Aorta (tissue), 5 donors: ENCODE data around the gene FAM53C. TPM values are rescaled to one million over a fixed set of nuclear protein-coding genes. Genes with fewer than 3 reads are reported as not detected.
"Not testable (repeated sequence)": the region's sequence is repeated elsewhere in the genome, so short reads cannot be mapped to it uniquely, and the experiment has no call there.

Experiments used
- ATAC-seq: fragments of 200-7000 bp; cut with Tn5 transposase; one replicate; pipeline ENCODE4 v1.9.1; 2022; ENCODE audit warnings: moderate library complexity; ENCODE audit not compliant: low FRiP score
- DNase-seq, 2 donors: peaks; one replicate each; pipeline ENCODE4 v3.0.0-alpha.2; 2020
- H3K27ac ChIP-seq, 2 donors: one replicate each; pipeline ENCODE4 v1.5.1; 2013; ENCODE audit warnings: low read length in 2 of 2, mild to moderate bottlenecking in 2 of 2, moderate library complexity in 2 of 2, control low read depth in 1 of 2, inconsistent platforms in 1 of 2, low read depth in 1 of 2
- H3K27me3 ChIP-seq, 2 donors: one replicate each; pipeline ENCODE4 v1.6.1; 2013; ENCODE audit warnings: control low read depth in 1 of 2, low read length in 1 of 2, mild to moderate bottlenecking in 1 of 2, moderate library complexity in 1 of 2; ENCODE audit not compliant: insufficient read depth in 2 of 2, control insufficient read depth in 1 of 2
- H3K36me3 ChIP-seq, 2 donors: one replicate each; pipeline ENCODE4 v1.6.1; 2013; ENCODE audit warnings: control low read depth in 1 of 2, low read length in 1 of 2, mild to moderate bottlenecking in 1 of 2; ENCODE audit not compliant: insufficient read depth in 2 of 2, control insufficient read depth in 1 of 2
- H3K4me1 ChIP-seq, 2 donors: one replicate each; pipeline ENCODE4 v1.6.1; 2013; ENCODE audit warnings: low read length in 2 of 2, control low read depth in 1 of 2, mild to moderate bottlenecking in 1 of 2, moderate library complexity in 1 of 2; ENCODE audit not compliant: insufficient read depth in 2 of 2, control insufficient read depth in 1 of 2
- H3K4me3 ChIP-seq, 2 donors: one replicate each; pipeline ENCODE4 v1.5.1; 2013; ENCODE audit warnings: low read length in 2 of 2, control low read depth in 1 of 2, mild to moderate bottlenecking in 1 of 2
- H3K9me3 ChIP-seq: one replicate; pipeline ENCODE4 v1.6.1; 2013; ENCODE audit warnings: mild to moderate bottlenecking, low read length; ENCODE audit not compliant: control insufficient read depth
- WGBS, 2 donors: extraction: QIAGEN DNeasy Blood & Tissue Kit; methylation state at CpG; one replicate each; pipeline ENCODE4 v1.1.7; 2013; 5-methylcytosine and 5-hydroxymethylcytosine counted together
- intact Hi-C, 2 donors: fragments of 100-400 bp; cut with DNase I; formaldehyde crosslinking; loops; one replicate each; pipeline versions ENCODE4 v1.14.2 to v1.15.0; 2022
- polyA plus RNA-seq, 2 donors: library from polyadenylated mRNA; stranded (reverse); fragments of 200-250 nt; gene quantifications; one replicate each; pipeline ENCODE4 v1.2.3, GENCODE V29; 2013
- total RNA-seq, 2 donors: library from RNA; stranded (reverse); fragmentation: NEBNext Ultra II Directional; extraction: Animal tissue kit (Norgen Biotek cat#: 25700); gene quantifications; one replicate each; pipeline ENCODE4 v1.2.1, GENCODE V29; 2021
- donor health status: healthy with polysubstance abuse.
- donor health status: Bipolar disorder and iron deficiency.
- donor health status: DM: no; HTN: no; CAD: no.
- donor health status: DM: no; HTN: no; CAD: no.
- donor health status: DM: yes; HTN: yes; CAD: no.

The FAM53C gene
- total and polyA plus RNA-seq, 4 donors = 9.9 to 26.7 (median 20.3) TPM

DNA sequence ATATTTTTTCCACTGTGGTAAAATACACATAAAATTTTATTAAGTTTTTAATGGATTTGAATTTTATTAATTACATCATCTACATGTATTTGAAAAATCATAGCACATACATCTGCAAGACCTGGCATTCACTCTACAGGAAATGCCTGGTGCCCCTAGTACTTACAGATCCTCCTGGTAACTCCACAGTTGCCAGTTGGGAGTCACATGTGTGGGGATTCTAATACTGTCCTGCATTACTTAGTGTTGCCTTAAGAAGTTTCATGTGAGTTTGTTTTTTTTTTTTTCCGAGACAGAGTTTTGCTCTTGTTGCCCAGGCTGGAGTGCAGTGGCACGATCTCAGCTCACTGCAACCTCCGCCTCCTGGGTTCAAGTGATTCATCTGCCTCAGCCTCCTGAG, 32.5 kb downstream of the FAM53C start:
- Histone ChIP-seq H3K27me3 (no peaks in the 10 kb centered on the region), H3K4me3 (no peak overlapping the region), H3K4me1 (peaks cover 0 to 2% of the 10 kb centered on the region in 2 donors), H3K27ac (no peak overlapping the region), H3K36me3 (peaks cover 0 to 2% of the 10 kb centered on the region in 2 donors), H3K9me3 (no peaks in the 10 kb centered on the region)
- WGBS, 2 donors = 34 to 41% methylated on average over 3 of the region's 3 CpGs
- intact Hi-C loops = no loop called here
- ATAC-seq (no peak), DNase-seq (no peak)

DNA sequence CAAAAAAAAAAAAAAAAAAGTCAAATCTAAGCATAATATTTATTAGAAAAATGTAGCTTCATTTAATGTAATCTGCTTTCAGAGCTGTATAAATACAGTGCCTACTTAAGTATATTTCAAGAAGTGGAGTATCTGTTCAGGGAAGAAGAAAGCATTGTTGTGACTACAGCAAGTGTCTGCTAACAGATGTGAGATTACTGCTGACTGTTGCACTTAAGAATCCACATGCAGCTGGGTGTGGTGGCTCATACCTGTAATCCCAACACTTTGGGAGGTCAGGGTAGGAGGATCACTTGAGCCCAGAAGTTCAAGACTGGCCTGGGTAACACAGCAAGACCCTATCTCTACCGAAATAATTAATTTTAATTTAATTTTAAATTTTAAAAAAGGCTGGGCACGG, 33.4 kb downstream of the FAM53C start:
- H3K36me3 ChIP-seq = peaks cover 0 to 2% of the 10 kb centered on the region in 2 donors
- DNase-seq = no peak
- intact Hi-C loops = no loop called here
- no peak overlapping the region for H3K4me3 ChIP-seq
- no peak for ATAC-seq
- H3K4me1 ChIP-seq = peaks cover 0 to 2% of the 10 kb centered on the region in 2 donors
- no peaks in the 10 kb centered on the region for H3K9me3 ChIP-seq
- WGBS, 2 donors = 93 to 94% methylated on average over 2 of the region's 2 CpGs
- no peak overlapping the region for H3K27ac ChIP-seq
- no peaks in the 10 kb centered on the region for H3K27me3 ChIP-seq

DNA sequence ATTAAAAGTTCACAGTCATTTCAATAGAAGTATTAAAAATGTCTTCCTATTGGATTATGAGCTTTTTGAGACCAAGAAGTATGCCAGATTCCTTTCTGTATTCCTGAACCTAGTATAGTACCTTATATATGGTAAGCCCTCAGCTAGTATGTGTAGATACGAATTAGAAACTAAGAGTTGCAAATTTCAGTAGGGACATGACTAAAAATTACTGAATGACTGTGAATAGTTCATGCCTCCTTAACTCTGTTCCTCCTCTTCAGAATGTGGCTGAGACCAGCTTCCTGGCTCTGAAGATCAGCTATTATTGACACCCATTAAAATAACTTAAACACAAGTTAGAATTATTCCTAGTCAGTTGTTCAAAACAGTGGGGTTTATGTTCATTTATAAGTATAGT, 34.2 kb downstream of the FAM53C start:
- no peak overlapping the region for H3K27ac ChIP-seq
- H3K9me3 ChIP-seq = no peaks in the 10 kb centered on the region
- ATAC-seq = no peak
- no peak for DNase-seq
- H3K4me3 ChIP-seq = no peak overlapping the region
- WGBS, 2 donors = 76 to 78% methylated on average over 1 of the region's 1 CpG
- intact Hi-C loops = no loop called here
- no peaks in the 10 kb centered on the region for H3K27me3 ChIP-seq
- H3K4me1 ChIP-seq = no peaks in the 10 kb centered on the region
- H3K36me3 ChIP-seq = peaks cover 0 to 2% of the 10 kb centered on the region in 2 donors

DNA sequence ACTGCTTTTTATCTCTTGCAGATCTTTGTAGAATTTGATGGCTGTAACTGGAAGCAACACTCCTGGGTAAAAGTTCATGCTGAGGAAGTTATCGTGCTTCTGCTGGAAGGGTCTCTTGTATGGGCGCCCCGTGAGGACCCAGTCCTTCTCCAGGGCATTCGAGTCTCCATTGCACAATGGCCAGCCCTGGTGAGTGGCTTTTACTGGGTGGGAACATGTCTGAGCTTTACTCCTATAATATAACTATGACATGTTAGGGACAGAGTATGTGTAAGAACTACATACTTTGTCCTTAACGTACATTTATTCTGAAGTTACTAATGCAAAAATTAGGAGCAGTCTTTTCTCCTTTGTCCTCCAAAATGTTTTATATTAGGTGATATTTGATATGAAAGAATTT, 34.6 kb downstream of the FAM53C start:
- no peak overlapping the region for H3K27ac ChIP-seq
- ATAC-seq = no peak
- no peak overlapping the region for H3K4me3 ChIP-seq
- 67 to 76% methylated on average over 5 of the region's 5 CpGs for WGBS, 2 donors
- no peaks in the 10 kb centered on the region for H3K9me3 ChIP-seq
- no peaks in the 10 kb centered on the region for H3K4me1 ChIP-seq
- peaks cover 0 to 2% of the 10 kb centered on the region in 2 donors for H3K36me3 ChIP-seq
- no peak for DNase-seq
- intact Hi-C loops = no loop called here
- no peaks in the 10 kb centered on the region for H3K27me3 ChIP-seq

DNA sequence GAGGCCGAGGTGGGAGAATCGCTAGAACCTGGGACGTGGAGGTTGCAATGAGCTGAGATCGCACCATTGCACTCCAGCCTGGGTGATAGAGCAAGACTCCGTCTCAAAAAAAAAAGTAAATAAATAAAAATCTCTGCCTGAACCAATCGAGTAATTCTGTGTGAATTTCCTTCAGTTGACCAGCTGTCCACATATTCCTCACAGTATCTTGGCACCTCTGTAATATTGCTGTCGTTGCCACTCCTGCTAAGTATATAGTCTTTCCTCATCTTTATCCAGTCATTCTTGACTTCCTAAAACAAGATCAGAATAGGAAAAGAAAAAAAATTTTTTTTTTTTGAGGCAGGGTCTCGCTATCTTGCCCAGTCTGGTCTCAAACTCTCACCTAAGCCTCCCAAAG, 44.3 kb downstream of the FAM53C start:
- Histone ChIP-seq H3K9me3 (no peaks in the 10 kb centered on the region), H3K36me3 (peaks cover 6 to 7% of the 10 kb centered on the region in 2 donors), H3K4me1 (no peaks in the 10 kb centered on the region), H3K27me3 (no peaks in the 10 kb centered on the region), H3K4me3 (no peak overlapping the region), H3K27ac (no peak overlapping the region)
- intact Hi-C loops = no loop called here
- DNase-seq (no peak), ATAC-seq (no peak)
- 94 to 96% methylated on average over 8 of the region's 8 CpGs for WGBS, 2 donors

DNA sequence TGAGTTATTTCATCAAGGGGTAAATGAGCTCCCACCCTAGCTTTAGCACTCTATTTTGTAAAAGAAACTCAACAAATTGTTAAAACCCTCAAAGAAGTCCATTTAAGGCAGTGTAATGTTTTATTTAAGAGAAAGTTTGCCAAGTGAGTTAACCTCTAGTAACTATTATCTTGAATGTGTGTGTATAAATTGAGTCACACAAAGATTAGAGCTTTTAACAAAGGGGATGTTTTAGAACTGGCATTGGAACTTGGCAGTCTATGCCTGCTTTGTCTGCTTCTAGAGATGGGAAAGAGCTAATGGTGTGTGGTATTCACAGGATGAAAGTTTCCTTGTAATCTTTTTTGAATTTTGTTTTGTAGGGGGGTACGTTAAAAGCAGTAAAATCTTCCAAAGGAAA, 47.6 kb downstream of the FAM53C start:
- no peak overlapping the region for H3K27ac ChIP-seq
- no peaks in the 10 kb centered on the region for H3K9me3 ChIP-seq
- H3K36me3 ChIP-seq = peaks cover 5 to 7% of the 10 kb centered on the region in 2 donors
- H3K4me1 ChIP-seq = no peaks in the 10 kb centered on the region
- H3K4me3 ChIP-seq = no peak overlapping the region
- DNase-seq = no peak
- 30% methylated on average over 1 of the region's 1 CpG for WGBS, 2 donors
- H3K27me3 ChIP-seq = no peaks in the 10 kb centered on the region
- ATAC-seq = no peak
- intact Hi-C loops = no loop called here

DNA sequence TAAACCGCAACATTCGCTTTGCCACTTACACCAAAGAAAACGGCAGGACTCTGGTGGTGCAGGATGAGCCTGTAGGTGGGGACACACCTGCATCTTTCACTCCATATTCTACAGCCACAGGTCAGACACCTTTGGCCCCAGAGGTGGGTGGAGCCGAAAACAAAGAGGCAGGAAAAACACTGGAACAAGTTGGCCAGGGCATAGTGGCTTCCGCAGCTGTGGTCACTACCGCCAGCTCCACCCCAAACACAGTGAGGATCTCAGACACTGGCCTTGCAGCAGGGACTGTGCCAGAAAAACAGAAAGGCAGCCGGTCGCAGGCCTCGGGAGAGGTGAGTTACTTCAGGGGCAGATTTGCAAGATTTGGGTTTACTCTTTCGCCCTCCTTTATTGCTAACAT, 48.2 kb downstream of the FAM53C start:
- Histone ChIP-seq H3K27me3 (no peaks in the 10 kb centered on the region), H3K9me3 (no peaks in the 10 kb centered on the region), H3K27ac (no peak overlapping the region), H3K36me3 (peaks cover 7% of the 10 kb centered on the region in 2 donors), H3K4me1 (no peaks in the 10 kb centered on the region), H3K4me3 (no peak overlapping the region)
- intact Hi-C loops = no loop called here
- no peak for ATAC-seq
- DNase-seq = no peak
- 88% methylated on average over 10 of the region's 10 CpGs for WGBS, 2 donors

DNA sequence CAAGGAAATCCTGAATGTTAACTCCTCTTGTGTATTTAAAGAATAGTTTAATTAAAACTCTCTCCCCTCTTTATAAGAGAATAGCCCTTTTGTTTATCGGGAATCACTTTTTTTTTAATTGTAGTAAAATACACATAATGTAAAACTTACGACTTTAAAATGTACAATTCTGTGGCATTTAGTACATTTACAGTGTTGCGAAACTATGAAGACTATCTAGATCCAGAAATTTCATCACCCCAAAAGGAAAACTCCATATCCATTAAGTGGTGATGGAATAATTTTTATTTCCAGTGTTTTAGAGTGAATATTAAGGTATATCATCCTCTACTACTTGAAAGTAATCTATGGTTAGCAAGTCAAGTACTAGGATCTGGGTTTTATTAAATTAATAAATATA, 51.3 kb downstream of the FAM53C start:
- DNase-seq = no peak
- Histone ChIP-seq H3K4me1 (no peaks in the 10 kb centered on the region), H3K4me3 (no peak overlapping the region), H3K9me3 (no peaks in the 10 kb centered on the region), H3K27me3 (no peaks in the 10 kb centered on the region), H3K36me3 (peaks cover 3 to 7% of the 10 kb centered on the region in 2 donors), H3K27ac (no peak overlapping the region)
- no peak for ATAC-seq
- 94 to 96% methylated on average over 3 of the region's 3 CpGs for WGBS, 2 donors
- intact Hi-C loops = no loop called here

DNA sequence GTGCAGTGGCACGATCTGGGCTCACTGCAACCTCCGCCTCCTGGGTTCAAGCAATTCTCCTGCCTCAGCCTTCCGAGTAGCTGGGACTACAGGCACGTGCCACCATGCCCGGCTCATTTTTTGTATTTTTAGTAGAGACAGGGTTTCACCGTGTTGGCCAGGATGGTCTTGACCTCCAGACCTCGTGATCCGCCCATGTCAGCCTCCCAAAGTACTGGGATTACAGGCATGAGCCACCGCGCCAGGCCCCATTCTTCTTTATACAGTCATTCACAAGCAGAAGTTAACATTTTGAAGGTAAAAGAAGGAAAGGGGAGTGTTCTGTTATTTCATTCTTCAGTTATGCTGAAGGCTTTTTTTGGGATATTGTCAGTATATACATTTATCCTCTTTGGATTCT, 51.8 kb downstream of the FAM53C start:
- intact Hi-C loops, H3K36me3 ChIP-seq, H3K4me1 ChIP-seq, DNase-seq, H3K9me3 ChIP-seq, ATAC-seq, H3K4me3 ChIP-seq, H3K27me3 ChIP-seq, H3K27ac ChIP-seq: not testable (repeated sequence)
- WGBS, 2 donors = 91 to 92% methylated on average over 10 of the region's 10 CpGs
